ENCODE data around the gene PZP. TPM values are rescaled to one million over a fixed set of nuclear protein-coding genes. Genes with fewer than 3 reads are reported as not detected.

PZP gene
- total and polyA plus RNA-seq, 9 of the 15 experiments (the other 6 are each of a cell fraction or from before 2014, with no cell fraction given) = 0.01 TPM; not detected in 8

DNA sequence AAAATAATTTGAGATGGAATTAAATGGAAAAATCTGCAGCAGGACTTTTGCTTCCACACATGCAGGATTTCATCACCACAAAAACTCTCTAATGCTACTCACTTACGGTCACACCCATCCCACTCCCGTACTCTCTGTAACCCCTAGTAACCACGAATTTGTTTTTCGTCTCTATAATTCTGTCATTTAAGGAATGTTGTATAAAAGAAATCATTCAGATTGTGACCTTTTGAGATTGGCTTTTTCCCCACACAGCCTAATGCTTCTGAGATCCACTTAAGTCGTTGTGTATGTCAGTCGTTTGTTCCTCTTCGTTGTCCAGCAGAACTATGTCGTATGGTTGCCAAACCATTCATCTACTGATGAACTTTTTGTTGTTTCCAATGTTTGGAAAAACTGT lies 19.8 kb upstream of the PZP start (continued):
- no peak for TF ChIP-seq ELF4 (CRISPR knock-in tag; IDR thresholded peaks at IDR 0.05)

GRCh38 chr12:9223830-9224229 lies 15.6 kb upstream of the PZP start:
- ChIA-PET POLR2A (no interaction called here), CTCF (ENCODE audit: low intra/inter-chr PET ratio) (no interaction called here)
- Histone ChIP-seq H3K4me3 (no peak overlapping the region), H3K9me1 (ENCODE audit: control insufficient read depth, insufficient read depth, low read length) (no peaks in the 10 kb centered on the region), H3K4me1 (replicated peaks in 1 of 2; ENCODE audit: control insufficient read depth in 2 of 2, insufficient read depth in 2 of 2, low read length in 2 of 2) (no peaks in the 10 kb centered on the region), H2AFZ (ENCODE audit: low read depth, low read length) (no peak overlapping the region), H3K4me2 (ENCODE audit: insufficient read depth, low read length) (no peak overlapping the region), H3K27ac (ENCODE audit: extremely low read depth, low read depth, low read length) (no peak overlapping the region), H4K20me1 (replicated peaks; ENCODE audit: control insufficient read depth, insufficient read depth, low read length) (no peaks in the 10 kb centered on the region), H3K27me3 (ENCODE audit: control insufficient read depth in 2 of 2, insufficient read depth in 2 of 2, low read length in 2 of 2) (no peaks in the 10 kb centered on the region), H3K79me2 (ENCODE audit: control insufficient read depth, insufficient read depth, low read length) (no peaks in the 10 kb centered on the region), H3K36me3 (ENCODE audit: control insufficient read depth, insufficient read depth, low read length) (no peaks in the 10 kb centered on the region), H3K9me3 (replicated peaks; ENCODE audit: control insufficient read depth, insufficient read depth, low read depth, low read length) (no peaks in the 10 kb centered on the region), H3K9ac (ENCODE audit: insufficient read depth in 1 of 2, low read depth in 2 of 2, low read length in 2 of 2) (no peak overlapping the region)
- TF ChIP-seq FOXJ3 (CRISPR knock-in tag; IDR thresholded peaks at IDR 0.05) (no peak), NCOA4 (IDR thresholded peaks at IDR 0.05; ENCODE audit: partially characterized antibody) (no peak), POU5F1 (IDR thresholded peaks at IDR 0.05; ENCODE audit: borderline replicate concordance, low read depth, low read length, partially characterized antibody) (no peak), ZNF239 (CRISPR knock-in tag; IDR thresholded peaks at IDR 0.05) (no peak)
- in situ Hi-C loops (cut with MboI) (no loop called here), intact Hi-C loops (cut with micrococcal nuclease) (no loop called here)
- DNase-seq (ENCODE audit: extremely low read depth in 1 of 4, low spot score in 3 of 4) = no peak
- 5% methylated on average over 2 of the region's 2 CpGs for WGBS (ENCODE audit: insufficient coverage, low coverage, missing lambda C conversion rate)
- no TSS peak for BruUV-seq (replicated peaks)
- no peak for FAIRE-seq
- ATAC-seq = no peak

DNA sequence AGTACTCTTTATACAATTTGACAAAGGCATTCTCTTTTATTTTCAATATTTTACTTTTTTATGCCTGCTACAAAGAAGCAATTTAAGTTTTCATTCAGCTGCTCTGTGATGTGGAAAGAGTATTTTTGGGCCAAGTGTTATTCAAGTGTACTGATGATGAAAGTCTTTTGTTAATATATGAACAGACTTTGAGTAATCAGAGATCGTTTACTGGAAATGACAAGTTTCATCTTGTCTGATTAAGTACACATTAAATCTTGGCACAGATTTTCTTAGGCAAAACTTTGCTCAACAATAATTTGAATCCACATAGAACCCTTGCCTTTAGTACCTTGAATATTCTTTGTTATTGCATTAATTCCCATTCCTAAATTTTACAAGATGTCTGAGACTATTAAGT lies 13.3 kb upstream of the PZP start:
- Histone ChIP-seq H3K4me1 (replicated peaks in 1 of 2; ENCODE audit: control insufficient read depth in 2 of 2, insufficient read depth in 2 of 2, low read length in 2 of 2) (no peaks in the 10 kb centered on the region), H3K9me1 (ENCODE audit: control insufficient read depth, insufficient read depth, low read length) (no peaks in the 10 kb centered on the region), H3K27me3 (ENCODE audit: control insufficient read depth in 2 of 2, insufficient read depth in 2 of 2, low read length in 2 of 2) (no peaks in the 10 kb centered on the region), H3K9me3 (replicated peaks; ENCODE audit: control insufficient read depth, insufficient read depth, low read depth, low read length) (no peaks in the 10 kb centered on the region), H3K4me2 (ENCODE audit: insufficient read depth, low read length) (no peak overlapping the region), H3K36me3 (ENCODE audit: control insufficient read depth, insufficient read depth, low read length) (no peaks in the 10 kb centered on the region), H3K4me3 (no peak overlapping the region), H2AFZ (ENCODE audit: low read depth, low read length) (no peak overlapping the region), H3K79me2 (ENCODE audit: control insufficient read depth, insufficient read depth, low read length) (no peaks in the 10 kb centered on the region), H3K27ac (ENCODE audit: extremely low read depth, low read depth, low read length) (no peak overlapping the region), H3K9ac (ENCODE audit: insufficient read depth in 1 of 2, low read depth in 2 of 2, low read length in 2 of 2) (no peak overlapping the region), H4K20me1 (replicated peaks; ENCODE audit: control insufficient read depth, insufficient read depth, low read length) (no peaks in the 10 kb centered on the region)
- in situ Hi-C loops (cut with MboI) (no loop called here), intact Hi-C loops (cut with micrococcal nuclease) (no loop called here)
- POLR2A ChIA-PET = no interaction called here
- DNase-seq (ENCODE audit: extremely low read depth in 1 of 4, low spot score in 3 of 4) (no peak), ATAC-seq (no peak), FAIRE-seq (no peak)
- CTCF ChIA-PET (ENCODE audit: low intra/inter-chr PET ratio) = no interaction called here
- BruUV-seq (replicated peaks) = no TSS peak
- no peak for TF ChIP-seq DEAF1 (CRISPR knock-in tag; IDR thresholded peaks at IDR 0.05)
- TF ChIP-seq NR2C1 (IDR thresholded peaks at IDR 0.05) = no peak
- no peak for TF ChIP-seq NR2C1 (tag; IDR thresholded peaks at IDR 0.05)
- TF ChIP-seq MXI1 (IDR thresholded peaks at IDR 0.05; ENCODE audit: low read depth, low read length) = no peak
- TF ChIP-seq XRCC4 (IDR thresholded peaks at IDR 0.05; ENCODE audit: extremely low read depth, insufficient read depth, insufficient read length) = no peak
- no peak for TF ChIP-seq SIX5 (IDR thresholded peaks at IDR 0.05; ENCODE audit: borderline replicate concordance in 1 of 2, insufficient read depth in 1 of 2, low read depth in 1 of 2, low read length in 2 of 2)
- WGBS (ENCODE audit: insufficient coverage, low coverage, missing lambda C conversion rate) = 0% methylated on average over 1 of the region's 1 CpG
